GM12878 (cell line): Measurements from ENCODE around the gene CFAP299. TPM values are rescaled to one million over a fixed set of nuclear protein-coding genes. Genes with fewer than 3 reads are reported as not detected.
A peak's percentile ranks its signal among the peaks of the same experiment; 100 is the strongest.

Experiments used
- ATAC-seq: fragments of 200-7000 bp; cut with Tn5 transposase; 3 replicates; pipeline ENCODE4 v1.9.1; 2020; ENCODE audit warnings: mild to moderate bottlenecking, moderate library complexity
- BruUV-seq: library from RNA; stranded (reverse); fragments of 400-500 nt; replicated peaks from 2 replicates; lab custom pipeline; 2021; lab: Mats Ljungman, UMichigan
- CTCF ChIA-PET: fragments of 300-600 bp; sonication (Branson Sonifier 250); formaldehyde crosslinking; extraction: SDS; loops from one replicate; lab custom pipeline; 2021; ENCODE audit warnings: inconsistent platforms; lab: Yijun Ruan, JAX
- POLR2A ChIA-PET: fragments of 350-600 bp; formaldehyde crosslinking; extraction: SDS; loops from one replicate; lab custom pipeline; 2021; ENCODE audit warnings: inconsistent platforms; lab: Charles Lee
- RAD21 ChIA-PET: fragments of 300-600 bp; sonication (Branson Sonifier 250); formaldehyde crosslinking; loops from one replicate; lab custom pipeline; 2023; ENCODE audit warnings: antibody characterized with exemption; ENCODE audit not compliant: unreplicated experiment; lab: Charles Lee
- SMC1A ChIA-PET: fragments of 300-600 bp; sonication (Branson Sonifier 250); formaldehyde crosslinking; loops from one replicate; lab custom pipeline; 2023; ENCODE audit not compliant: unreplicated experiment, uncharacterized antibody; lab: Charles Lee
- DNase-seq: peaks from one replicate; pipeline ENCODE4 v3.0.0-alpha.2; 2011; ENCODE audit warnings: low read depth, low spot score
- FAIRE-seq: peaks from 3 replicates; lab custom pipeline; 2011; peaks lifted over from hg19 to GRCh38; lab: Jason Lieb, UNC
- H2AFZ ChIP-seq: 2 replicates; pipeline ENCODE4 v1.6.0; 2011; ENCODE audit warnings: low read depth, low read length, control low read depth; ENCODE audit not compliant: control insufficient read depth
- H3K27ac ChIP-seq: 2 replicates; pipeline ENCODE4 v1.5.1; 2011; ENCODE audit warnings: control low read depth; ENCODE audit not compliant: control insufficient read depth, insufficient read depth
- H3K27me3 ChIP-seq, 2 experiments: replicated peaks in 1 of 2; 2 replicates each; pipeline versions ENCODE4 v1.6.0 to v1.6.1; 2011; ENCODE audit warnings: low read length in 1 of 2; ENCODE audit not compliant: control insufficient read depth in 2 of 2, insufficient read depth in 2 of 2
- H3K36me3 ChIP-seq, 2 experiments: 2 replicates each; pipeline ENCODE4 v1.5.1; 2011; ENCODE audit warnings: low read length in 1 of 2; ENCODE audit not compliant: control insufficient read depth in 2 of 2, insufficient read depth in 2 of 2
- H3K4me1 ChIP-seq: 2 replicates; pipeline ENCODE4 v1.6.1; 2011; ENCODE audit warnings: mild to moderate bottlenecking, low read length, moderate library complexity, mixed read lengths; ENCODE audit not compliant: control insufficient read depth, insufficient read depth
- H3K4me2 ChIP-seq: 2 replicates; pipeline ENCODE4 v1.6.0; 2011; ENCODE audit warnings: control low read depth; ENCODE audit not compliant: control insufficient read depth, insufficient read depth
- H3K4me3 ChIP-seq: fragments of 200-600 bp; sonication (generic); 2 replicates; pipeline ENCODE4 v1.5.1; 2016
- H3K79me2 ChIP-seq: 2 replicates; pipeline ENCODE4 v1.6.0; 2011; ENCODE audit warnings: low read length; ENCODE audit not compliant: control insufficient read depth, insufficient read depth
- H3K9ac ChIP-seq: 2 replicates; pipeline ENCODE4 v1.8.0; 2011; ENCODE audit warnings: low read length, control low read depth, mixed read lengths; ENCODE audit not compliant: control insufficient read depth, insufficient read depth
- H3K9me3 ChIP-seq: replicated peaks from 3 replicates; pipeline ENCODE4 v1.5.1; 2011; ENCODE audit warnings: mild to moderate bottlenecking, low read length; ENCODE audit not compliant: control insufficient read depth, insufficient read depth
- H4K20me1 ChIP-seq: 2 replicates; pipeline ENCODE4 v1.6.0; 2011; ENCODE audit not compliant: control insufficient read depth, insufficient read depth
- ATF7 ChIP-seq: fragments of 450-650 bp; IDR thresholded peaks from 2 replicates; pipeline ENCODE4 v1.6.1; 2016; ENCODE audit warnings: low read depth, mild to moderate bottlenecking
- BACH1 ChIP-seq: fragments of 450-650 bp; IDR thresholded peaks from 2 replicates; pipeline ENCODE4 v1.6.1; 2017; ENCODE audit warnings: mild to moderate bottlenecking, borderline replicate concordance
- CBX5 ChIP-seq: sonication (generic); IDR thresholded peaks from 2 replicates; pipeline ENCODE4 v1.6.1; 2016; ENCODE audit warnings: low read depth, moderate library complexity, mild to moderate bottlenecking, inconsistent platforms
- IKZF2 ChIP-seq, 2 experiments: fragments of 450-650 bp; IDR thresholded peaks; 2 replicates each; pipeline ENCODE4 v1.6.1; 2017; ENCODE audit warnings: mild to moderate bottlenecking in 2 of 2, moderate library complexity in 2 of 2
- JUND ChIP-seq: IDR thresholded peaks from 2 replicates; pipeline ENCODE4 v1.6.1; 2012; ENCODE audit warnings: low read depth, mild to moderate bottlenecking, low read length, improper control_type of control experiment, moderate library complexity
- NFIC ChIP-seq: IDR thresholded peaks from 2 replicates; pipeline ENCODE4 v1.6.1; 2012; ENCODE audit warnings: low read depth, mild to moderate bottlenecking, inconsistent platforms, low read length, moderate library complexity
- NR2C2 ChIP-seq: IDR thresholded peaks from 2 replicates; pipeline ENCODE4 v1.6.1; 2011; ENCODE audit warnings: borderline replicate concordance, low read depth; ENCODE audit not compliant: control insufficient read depth, insufficient read length
- PAX5 ChIP-seq: IDR thresholded peaks from 2 replicates; pipeline ENCODE4 v1.6.1; 2011; ENCODE audit warnings: low read depth, low read length, borderline replicate concordance
- RAD21 ChIP-seq: IDR thresholded peaks from 2 replicates; pipeline ENCODE4 v1.6.1; 2011; ENCODE audit warnings: mild to moderate bottlenecking, low read depth, low read length, moderate library complexity; ENCODE audit not compliant: insufficient read depth
- STAT1 ChIP-seq: fragments of 450-650 bp; conservative IDR thresholded peaks from 2 replicates; pipeline ENCODE4 v1.6.1; 2014; ENCODE audit warnings: antibody characterized with exemption, mild to moderate bottlenecking
- TCF7 ChIP-seq: IDR thresholded peaks from 2 replicates; pipeline ENCODE4 v1.6.1; 2014; ENCODE audit warnings: antibody characterized with exemption, borderline replicate concordance
- ZNF217 ChIP-seq: fragments of 450-650 bp; IDR thresholded peaks from 2 replicates; pipeline ENCODE4 v1.6.1; 2017; ENCODE audit warnings: antibody characterized with exemption, mild to moderate bottlenecking
- WGBS: methylation state at CpG from one replicate; pipeline ENCODE4 v1.1.6; 2016; ENCODE audit warnings: low lambda C conversion rate; ENCODE audit not compliant: insufficient replicate concordance, insufficient coverage; ENCODE audit errors: missing lambda C conversion rate; 5-methylcytosine and 5-hydroxymethylcytosine counted together
- in situ Hi-C: fragments of 300-500 bp; cut with MboI; formaldehyde crosslinking; loops from 9 replicates; pipeline ENCODE4 v1.14.3; 2018; ENCODE audit warnings: mixed read lengths
- intact Hi-C: fragments of 100-400 bp; cut with micrococcal nuclease; formaldehyde crosslinking; loops from one replicate; pipeline ENCODE4 v1.14.2; 2022; ENCODE audit not compliant: unreplicated experiment
- polyA plus RNA-seq, 11 experiments: library from polyadenylated mRNA; depleted of rRNA in 4 of 11; unstranded in 6 of 11; stranded (reverse) in 5 of 11; fragments of >200 nt; fragmentation: Nextera tagmentation in 4 of 11; fragmentation: Illumina TruSeq in 1 of 11; extraction: Ambion mirVana in 4 of 11; extraction: Trizol in 1 of 11; gene quantifications; 1 replicate in 1 of 11; 2 replicates in 10 of 11; pipeline versions ENCODE4 v1.2.1 to v1.2.3, GENCODE V29; 2011 to 2016; ENCODE audit warnings: inconsistent platforms in 2 of 11, missing spikeins in 2 of 11, low read depth in 1 of 11
- total RNA-seq, 4 experiments: library from RNA; depleted of rRNA in 3 of 4; stranded (reverse); fragments of >200 nt in 3 of 4; fragmentation: Illumina TruSeq in 1 of 4; extraction: Trizol in 1 of 4; gene quantifications; 2 replicates each; pipeline versions ENCODE4 v1.2.1 to v1.2.3, GENCODE V29; 2013 to 2021
- TF ChIP-seq, protein P1 (sequence below): IDR thresholded peaks from 2 replicates; pipeline ENCODE4 v1.6.1; 2012; ENCODE audit warnings: low read length, inconsistent platforms
- TF ChIP-seq, protein P2 (sequence below): fragments of 450-650 bp; IDR thresholded peaks from 2 replicates; pipeline ENCODE4 v1.6.1; 2017; ENCODE audit warnings: low read depth, mild to moderate bottlenecking, moderate library complexity
- TF ChIP-seq, protein P3 (sequence below): fragments of 150-350 bp; IDR thresholded peaks from 2 replicates; pipeline ENCODE4 v1.6.1; 2014; ENCODE audit warnings: mild to moderate bottlenecking, low read depth, low read length
- TF ChIP-seq, protein P4 (sequence below): IDR thresholded peaks from 2 replicates; pipeline ENCODE4 v1.6.1; 2011; ENCODE audit warnings: mild to moderate bottlenecking, low read depth, low read length, moderate library complexity; ENCODE audit not compliant: insufficient replicate concordance
- TF ChIP-seq, protein P5 (sequence below): IDR thresholded peaks from 2 replicates; pipeline ENCODE4 v1.6.1; 2011; ENCODE audit warnings: low read depth, low read length, improper control_type of control experiment, borderline replicate concordance

CFAP299 gene
- total and polyA plus RNA-seq, 10 of the 15 experiments (the other 5 are each of a cell fraction or from before 2014, with no cell fraction given): 0.06 to 0.34 TPM; not detected in 8

DNA sequence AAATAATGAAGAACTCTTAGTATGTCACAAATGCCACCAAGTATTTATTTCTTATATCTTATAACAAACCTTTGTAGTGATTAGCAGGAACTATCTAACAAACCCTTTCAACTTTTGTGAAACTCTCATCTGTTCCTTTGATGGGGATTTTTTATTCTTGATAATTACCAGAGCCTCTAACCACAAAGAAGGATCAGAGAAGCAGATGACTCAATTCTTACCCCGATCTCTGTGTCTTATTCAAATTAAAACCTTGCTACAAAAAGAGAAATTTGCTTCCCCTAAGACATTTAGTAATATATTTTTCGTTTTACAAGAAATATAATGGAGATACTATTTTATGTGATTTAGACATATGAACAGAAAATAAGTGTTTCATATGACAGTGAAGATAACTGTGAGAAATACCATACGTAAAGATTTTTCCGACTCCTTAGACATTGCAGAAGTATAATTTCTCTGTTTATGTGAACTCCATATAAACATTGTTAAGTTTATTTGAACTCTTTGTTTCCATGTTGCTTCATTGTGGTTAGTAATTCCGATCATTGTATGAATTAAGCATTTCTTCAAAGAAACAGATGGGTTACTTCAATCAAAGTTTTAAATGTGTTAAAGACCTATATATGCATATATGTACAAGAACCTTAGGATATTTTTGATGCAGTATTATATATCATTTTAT lies 205.4 kb downstream of the CFAP299 start:
- H2AFZ ChIP-seq: no peak overlapping the region
- peak; percentile 36 for DNase-seq
- no peak overlapping the region for H3K9ac ChIP-seq
- POLR2A ChIA-PET: no interaction called here
- CTCF ChIA-PET: interaction anchor here (1.9 kb wide), 1 partner anchor 499 kb away, joined by 6 read pairs; no protein-coding TSS in a partner anchor
- H3K4me3 ChIP-seq: no peak overlapping the region
- peak; percentile 95 for ATAC-seq
- SMC1A ChIA-PET: no interaction called here
- H3K27me3 ChIP-seq: no peaks in the 10 kb centered on the region
- under 1% methylated on average over 5 of the region's 5 CpGs for WGBS
- no peak for FAIRE-seq
- no peaks in the 10 kb centered on the region for H3K36me3 ChIP-seq
- peak overlapping the region; percentile 30 for H3K4me2 ChIP-seq
- no peak overlapping the region for H3K27ac ChIP-seq
- H3K4me1 ChIP-seq: peaks cover 13% of the 10 kb centered on the region; the same call in 1 of the 2 replicates
- RAD21 ChIA-PET: no interaction called here
- in situ Hi-C loops: no loop called here
- no TSS peak for BruUV-seq
- H3K9me3 ChIP-seq: no peaks in the 10 kb centered on the region; the same call in 2 of the 3 replicates
- H3K79me2 ChIP-seq: no peaks in the 10 kb centered on the region
- intact Hi-C loops: no loop called here
- H4K20me1 ChIP-seq: no peaks in the 10 kb centered on the region
- TF ChIP-seq ZNF217 (peak; percentile 85; the same call in 1 of the 2 replicates), NR2C2 (no peak), PAX5 (no peak), RAD21 (no peak), IKZF2 (IDR thresholded peaks at IDR 0.05) (peak in 1 of 2 experiments; percentile 61; a peak in 3 of 4 replicates), TCF7 (peak; percentile 93), CBX5 (no peak), JUND (no peak), ATF7 (peak; percentile 24; the same call in 1 of the 2 replicates), NFIC (peak; percentile 89), BACH1 (no peak), STAT1 (no peak)
- TF ChIP-seq, protein P1, sequence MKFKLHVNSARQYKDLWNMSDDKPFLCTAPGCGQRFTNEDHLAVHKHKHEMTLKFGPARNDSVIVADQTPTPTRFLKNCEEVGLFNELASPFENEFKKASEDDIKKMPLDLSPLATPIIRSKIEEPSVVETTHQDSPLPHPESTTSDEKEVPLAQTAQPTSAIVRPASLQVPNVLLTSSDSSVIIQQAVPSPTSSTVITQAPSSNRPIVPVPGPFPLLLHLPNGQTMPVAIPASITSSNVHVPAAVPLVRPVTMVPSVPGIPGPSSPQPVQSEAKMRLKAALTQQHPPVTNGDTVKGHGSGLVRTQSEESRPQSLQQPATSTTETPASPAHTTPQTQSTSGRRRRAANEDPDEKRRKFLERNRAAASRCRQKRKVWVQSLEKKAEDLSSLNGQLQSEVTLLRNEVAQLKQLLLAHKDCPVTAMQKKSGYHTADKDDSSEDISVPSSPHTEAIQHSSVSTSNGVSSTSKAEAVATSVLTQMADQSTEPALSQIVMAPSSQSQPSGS: 0 out of 2 replicates have a peak, but pooled peaks have one; percentile 41
- TF ChIP-seq, protein P2, sequence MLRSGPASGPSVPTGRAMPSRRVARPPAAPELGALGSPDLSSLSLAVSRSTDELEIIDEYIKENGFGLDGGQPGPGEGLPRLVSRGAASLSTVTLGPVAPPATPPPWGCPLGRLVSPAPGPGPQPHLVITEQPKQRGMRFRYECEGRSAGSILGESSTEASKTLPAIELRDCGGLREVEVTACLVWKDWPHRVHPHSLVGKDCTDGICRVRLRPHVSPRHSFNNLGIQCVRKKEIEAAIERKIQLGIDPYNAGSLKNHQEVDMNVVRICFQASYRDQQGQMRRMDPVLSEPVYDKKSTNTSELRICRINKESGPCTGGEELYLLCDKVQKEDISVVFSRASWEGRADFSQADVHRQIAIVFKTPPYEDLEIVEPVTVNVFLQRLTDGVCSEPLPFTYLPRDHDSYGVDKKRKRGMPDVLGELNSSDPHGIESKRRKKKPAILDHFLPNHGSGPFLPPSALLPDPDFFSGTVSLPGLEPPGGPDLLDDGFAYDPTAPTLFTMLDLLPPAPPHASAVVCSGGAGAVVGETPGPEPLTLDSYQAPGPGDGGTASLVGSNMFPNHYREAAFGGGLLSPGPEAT: peak; percentile 46; the same call in 1 of the 2 replicates
- TF ChIP-seq, protein P3, sequence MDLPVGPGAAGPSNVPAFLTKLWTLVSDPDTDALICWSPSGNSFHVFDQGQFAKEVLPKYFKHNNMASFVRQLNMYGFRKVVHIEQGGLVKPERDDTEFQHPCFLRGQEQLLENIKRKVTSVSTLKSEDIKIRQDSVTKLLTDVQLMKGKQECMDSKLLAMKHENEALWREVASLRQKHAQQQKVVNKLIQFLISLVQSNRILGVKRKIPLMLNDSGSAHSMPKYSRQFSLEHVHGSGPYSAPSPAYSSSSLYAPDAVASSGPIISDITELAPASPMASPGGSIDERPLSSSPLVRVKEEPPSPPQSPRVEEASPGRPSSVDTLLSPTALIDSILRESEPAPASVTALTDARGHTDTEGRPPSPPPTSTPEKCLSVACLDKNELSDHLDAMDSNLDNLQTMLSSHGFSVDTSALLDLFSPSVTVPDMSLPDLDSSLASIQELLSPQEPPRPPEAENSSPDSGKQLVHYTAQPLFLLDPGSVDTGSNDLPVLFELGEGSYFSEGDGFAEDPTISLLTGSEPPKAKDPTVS: no peak
- TF ChIP-seq, protein P4, sequence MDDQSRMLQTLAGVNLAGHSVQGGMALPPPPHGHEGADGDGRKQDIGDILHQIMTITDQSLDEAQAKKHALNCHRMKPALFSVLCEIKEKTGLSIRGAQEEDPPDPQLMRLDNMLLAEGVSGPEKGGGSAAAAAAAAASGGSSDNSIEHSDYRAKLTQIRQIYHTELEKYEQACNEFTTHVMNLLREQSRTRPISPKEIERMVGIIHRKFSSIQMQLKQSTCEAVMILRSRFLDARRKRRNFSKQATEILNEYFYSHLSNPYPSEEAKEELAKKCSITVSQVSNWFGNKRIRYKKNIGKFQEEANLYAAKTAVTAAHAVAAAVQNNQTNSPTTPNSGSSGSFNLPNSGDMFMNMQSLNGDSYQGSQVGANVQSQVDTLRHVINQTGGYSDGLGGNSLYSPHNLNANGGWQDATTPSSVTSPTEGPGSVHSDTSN: no peak
- TF ChIP-seq, protein P5, sequence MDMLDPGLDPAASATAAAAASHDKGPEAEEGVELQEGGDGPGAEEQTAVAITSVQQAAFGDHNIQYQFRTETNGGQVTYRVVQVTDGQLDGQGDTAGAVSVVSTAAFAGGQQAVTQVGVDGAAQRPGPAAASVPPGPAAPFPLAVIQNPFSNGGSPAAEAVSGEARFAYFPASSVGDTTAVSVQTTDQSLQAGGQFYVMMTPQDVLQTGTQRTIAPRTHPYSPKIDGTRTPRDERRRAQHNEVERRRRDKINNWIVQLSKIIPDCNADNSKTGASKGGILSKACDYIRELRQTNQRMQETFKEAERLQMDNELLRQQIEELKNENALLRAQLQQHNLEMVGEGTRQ: no peak
